H1 (cell line): Measurements from ENCODE around the gene SASH3. TPM values are rescaled to one million over a fixed set of nuclear protein-coding genes. Genes with fewer than 3 reads are reported as not detected.

Experiments used
- BCL11A ChIP-seq, 2 experiments: IDR thresholded peaks; one replicate each; pipeline ENCODE4 v1.6.1; 2011; ENCODE audit warnings: low read depth in 2 of 2, low read length in 2 of 2, mild to moderate bottlenecking in 2 of 2
- JUND ChIP-seq: IDR thresholded peaks from 2 replicates; pipeline ENCODE4 v1.6.1; 2011; ENCODE audit warnings: mild to moderate bottlenecking, improper control_type of control experiment, low read length
- PHF8 ChIP-seq: fragments of 200-600 bp; sonication (generic); conservative IDR thresholded peaks from 2 replicates; pipeline ENCODE4 v1.7.1; 2012; ENCODE audit warnings: low read depth, mild to moderate bottlenecking, inconsistent platforms, low read length, moderate library complexity
- polyA plus RNA-seq, 7 experiments: library from polyadenylated mRNA; depleted of rRNA in 3 of 7; stranded (reverse) in 5 of 7; unstranded in 2 of 7; fragments of >200 nt in 5 of 7; fragments of 200-250 nt in 2 of 7; gene quantifications; 1 replicate in 5 of 7; 2 replicates in 1 of 7; 4 replicates in 1 of 7; pipeline versions ENCODE4 v1.2.1 to v1.2.3, GENCODE V29; 2011 to 2013; ENCODE audit warnings: missing spikeins in 2 of 7, mixed read lengths in 2 of 7
- total RNA-seq: library from RNA; stranded (reverse); fragmentation: NEBNext Ultra II Directional; extraction: Animal tissue kit (Norgen Biotek cat#: 25700); gene quantifications from 2 replicates; pipeline ENCODE4 v1.2.1, GENCODE V29; 2021

Gene SASH3
- total and polyA plus RNA-seq, 2 of the 8 experiments (the other 6 are each of a cell fraction or from before 2014, with no cell fraction given): not detected

GRCh38 chrX:129802863-129803262 lies 23.1 kb downstream of the SASH3 start (continued):
- TF ChIP-seq JUND (no peak), PHF8 (no peak), BCL11A (IDR thresholded peaks at IDR 0.05; ENCODE audit: low read depth in 2 of 2, low read length in 2 of 2) (no peak)
- TF ChIP-seq, all 59 proteins: peak for 0
